CD4-positive, alpha-beta T cell (primary cell): ENCODE data around the gene PIRT. TPM values are rescaled to one million over a fixed set of nuclear protein-coding genes. Genes with fewer than 3 reads are reported as not detected.

Source experiments
- ATAC-seq: fragments of 200-7000 bp; cut with Tn5 transposase; one replicate; pipeline ENCODE4 v1.10.0; 2022; ENCODE audit warnings: mild to moderate bottlenecking; ENCODE audit not compliant: poor library complexity
- CTCF ChIA-PET: fragments of 350-600 bp; sonication (Branson Sonifier 250); formaldehyde crosslinking; loops from one replicate; lab custom pipeline; 2021; ENCODE audit warnings: antibody characterized with exemption, inconsistent platforms; lab: Charles Lee
- POLR2A ChIA-PET: fragments of 350-600 bp; sonication (Branson Sonifier 250); formaldehyde crosslinking; loops from one replicate; lab custom pipeline; 2021; ENCODE audit warnings: antibody characterized with exemption, inconsistent platforms; lab: Charles Lee
- DNase-seq, 14 experiments: peaks; one replicate each; pipeline ENCODE4 v3.0.0-alpha.2; 2013 to 2020; ENCODE audit warnings: mixed read lengths in 2 of 14
- H3K27ac ChIP-seq, 2 donors: one replicate each; pipeline versions ENCODE4 v1.5.1 to v1.7.0; 2013; ENCODE audit warnings: low read length in 2 of 2, low read depth in 1 of 2, mild to moderate bottlenecking in 1 of 2
- H3K27me3 ChIP-seq, 2 experiments: 1 replicate in 1 of 2; 2 replicates in 1 of 2; pipeline versions ENCODE4 v1.6.1 to v1.7.0; 2013; ENCODE audit warnings: low read length in 2 of 2, control low read depth in 1 of 2, mild to moderate bottlenecking in 1 of 2, moderate library complexity in 1 of 2; ENCODE audit not compliant: insufficient read depth in 2 of 2, control insufficient read depth in 1 of 2
- H3K36me3 ChIP-seq: one replicate; pipeline ENCODE4 v1.6.1; 2013; ENCODE audit warnings: low read length, control low read depth; ENCODE audit not compliant: insufficient read depth
- H3K4me1 ChIP-seq: one replicate; pipeline ENCODE4 v1.6.1; 2013; ENCODE audit warnings: low read length, control low read depth; ENCODE audit not compliant: insufficient read depth
- H3K4me3 ChIP-seq: one replicate; pipeline ENCODE4 v1.5.1; 2013; ENCODE audit warnings: mild to moderate bottlenecking, low read length, moderate library complexity
- H3K9me3 ChIP-seq, 2 experiments: 1 replicate in 1 of 2; 2 replicates in 1 of 2; pipeline versions ENCODE4 v1.6.1 to v1.7.0; 2013; ENCODE audit warnings: low read length in 2 of 2, mild to moderate bottlenecking in 2 of 2, control low read depth in 1 of 2, moderate library complexity in 1 of 2; ENCODE audit not compliant: control insufficient read depth in 1 of 2, insufficient read depth in 1 of 2
- H3K27ac Mint-ChIP-seq: one replicate; pipeline ENCODE4 v1.8.0; 2020; ENCODE audit warnings: mixed read lengths
- H3K27me3 Mint-ChIP-seq: one replicate; pipeline ENCODE4 v1.8.0; 2021; ENCODE audit warnings: mixed read lengths
- H3K36me3 Mint-ChIP-seq: one replicate; pipeline ENCODE4 v1.8.0; 2021; ENCODE audit warnings: low read depth, mixed read lengths
- H3K4me1 Mint-ChIP-seq: one replicate; pipeline ENCODE4 v1.8.0; 2021; ENCODE audit warnings: low read depth, mixed read lengths
- H3K4me3 Mint-ChIP-seq: one replicate; pipeline ENCODE4 v1.8.0; 2020; ENCODE audit warnings: mild to moderate bottlenecking, mixed read lengths
- H3K9me3 Mint-ChIP-seq: one replicate; pipeline ENCODE4 v1.8.0; 2020; ENCODE audit warnings: mixed read lengths
- intact Hi-C, 2 experiments: fragments of 100-400 bp; cut with DNase I in 1 of 2; cut with micrococcal nuclease in 1 of 2; formaldehyde crosslinking; loops; one replicate each; pipeline versions ENCODE4 v1.15.1 to v1.9.0; 2023 to 2025; cut with DNase I, micrococcal nuclease
- total RNA-seq, 174 experiments: library from RNA in 2 of 174; stranded (reverse) in 2 of 174; gene quantifications; one replicate each; pipeline ENCODE4 v1.2.3 and lab custom pipeline; 2021 to 2026
- TF ChIP-seq, protein P1 (sequence below): fragments of 200-600 bp; IDR thresholded peaks from one replicate; pipeline ENCODE4 v1.8.0; 2022; ENCODE audit warnings: antibody characterized with exemption, mild to moderate bottlenecking

Gene PIRT
- total RNA-seq, 2 experiments from 2014 or later, result not detected

- Histone ChIP-seq H3K4me1 (no peaks in the 10 kb centered on the region), H3K4me3 (no peak overlapping the region), H3K27ac (no peak overlapping the region), H3K36me3 (no peaks in the 10 kb centered on the region), H3K9me3 (no peaks in the 10 kb centered on the region), H3K27me3 (peaks cover 0 to 2% of the 10 kb centered on the region in 2 experiments)
- Mint-ChIP-seq H3K27me3 (no peaks in the 10 kb centered on the region), H3K9me3 (no peaks in the 10 kb centered on the region), H3K4me3 (no peak overlapping the region), H3K4me1 (no peaks in the 10 kb centered on the region), H3K27ac (no peak overlapping the region), H3K36me3 (no peaks in the 10 kb centered on the region)
- ChIA-PET POLR2A (no interaction called here), CTCF (no interaction called here)
- ATAC-seq (no peak), DNase-seq (no peak)
- TF ChIP-seq, protein P1, sequence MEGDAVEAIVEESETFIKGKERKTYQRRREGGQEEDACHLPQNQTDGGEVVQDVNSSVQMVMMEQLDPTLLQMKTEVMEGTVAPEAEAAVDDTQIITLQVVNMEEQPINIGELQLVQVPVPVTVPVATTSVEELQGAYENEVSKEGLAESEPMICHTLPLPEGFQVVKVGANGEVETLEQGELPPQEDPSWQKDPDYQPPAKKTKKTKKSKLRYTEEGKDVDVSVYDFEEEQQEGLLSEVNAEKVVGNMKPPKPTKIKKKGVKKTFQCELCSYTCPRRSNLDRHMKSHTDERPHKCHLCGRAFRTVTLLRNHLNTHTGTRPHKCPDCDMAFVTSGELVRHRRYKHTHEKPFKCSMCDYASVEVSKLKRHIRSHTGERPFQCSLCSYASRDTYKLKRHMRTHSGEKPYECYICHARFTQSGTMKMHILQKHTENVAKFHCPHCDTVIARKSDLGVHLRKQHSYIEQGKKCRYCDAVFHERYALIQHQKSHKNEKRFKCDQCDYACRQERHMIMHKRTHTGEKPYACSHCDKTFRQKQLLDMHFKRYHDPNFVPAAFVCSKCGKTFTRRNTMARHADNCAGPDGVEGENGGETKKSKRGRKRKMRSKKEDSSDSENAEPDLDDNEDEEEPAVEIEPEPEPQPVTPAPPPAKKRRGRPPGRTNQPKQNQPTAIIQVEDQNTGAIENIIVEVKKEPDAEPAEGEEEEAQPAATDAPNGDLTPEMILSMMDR, result no peak
- intact Hi-C loops, result no loop called here
Measured at GRCh38 chr17:10809605-10810004, 28.3 kb downstream of the PIRT start.

DNA sequence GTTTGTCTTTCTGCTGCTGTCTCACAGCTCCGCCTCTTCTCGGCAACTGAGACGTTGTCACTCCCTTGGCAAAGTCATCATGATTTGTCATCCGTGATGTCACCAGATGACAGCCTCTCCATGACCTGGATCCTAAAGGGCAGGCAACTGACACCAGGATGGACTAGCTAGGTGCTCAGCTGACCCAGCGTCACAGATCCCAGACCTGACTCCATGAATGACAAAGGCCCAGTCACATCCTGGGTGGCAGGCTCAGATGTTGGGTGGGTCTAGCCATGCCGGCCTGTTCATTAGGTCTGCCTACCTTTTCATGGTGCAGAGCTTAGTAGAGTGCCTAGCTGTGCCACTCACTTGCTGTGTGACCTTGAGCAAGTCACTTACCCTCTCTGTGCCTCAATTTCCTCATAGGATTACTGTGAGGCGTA lies 30.2 kb downstream of the PIRT start:
- no peak for ATAC-seq
- Histone ChIP-seq H3K27me3 (peaks cover 0 to 2% of the 10 kb centered on the region in 2 experiments), H3K4me3 (no peak overlapping the region), H3K9me3 (no peaks in the 10 kb centered on the region), H3K36me3 (no peaks in the 10 kb centered on the region), H3K27ac (no peak overlapping the region), H3K4me1 (no peaks in the 10 kb centered on the region)
- ChIA-PET POLR2A (no interaction called here), CTCF (interaction anchor here (0.6 kb wide), 1 partner anchor 139 kb away, joined by 3 read pairs; no protein-coding TSS in a partner anchor)
- Mint-ChIP-seq H3K27me3 (no peaks in the 10 kb centered on the region), H3K27ac (no peak overlapping the region), H3K4me3 (no peak overlapping the region), H3K9me3 (no peaks in the 10 kb centered on the region), H3K4me1 (no peaks in the 10 kb centered on the region), H3K36me3 (no peaks in the 10 kb centered on the region)
- intact Hi-C loops, result no loop called here
- TF ChIP-seq, protein P1, result no peak
- no peak for DNase-seq

DNA sequence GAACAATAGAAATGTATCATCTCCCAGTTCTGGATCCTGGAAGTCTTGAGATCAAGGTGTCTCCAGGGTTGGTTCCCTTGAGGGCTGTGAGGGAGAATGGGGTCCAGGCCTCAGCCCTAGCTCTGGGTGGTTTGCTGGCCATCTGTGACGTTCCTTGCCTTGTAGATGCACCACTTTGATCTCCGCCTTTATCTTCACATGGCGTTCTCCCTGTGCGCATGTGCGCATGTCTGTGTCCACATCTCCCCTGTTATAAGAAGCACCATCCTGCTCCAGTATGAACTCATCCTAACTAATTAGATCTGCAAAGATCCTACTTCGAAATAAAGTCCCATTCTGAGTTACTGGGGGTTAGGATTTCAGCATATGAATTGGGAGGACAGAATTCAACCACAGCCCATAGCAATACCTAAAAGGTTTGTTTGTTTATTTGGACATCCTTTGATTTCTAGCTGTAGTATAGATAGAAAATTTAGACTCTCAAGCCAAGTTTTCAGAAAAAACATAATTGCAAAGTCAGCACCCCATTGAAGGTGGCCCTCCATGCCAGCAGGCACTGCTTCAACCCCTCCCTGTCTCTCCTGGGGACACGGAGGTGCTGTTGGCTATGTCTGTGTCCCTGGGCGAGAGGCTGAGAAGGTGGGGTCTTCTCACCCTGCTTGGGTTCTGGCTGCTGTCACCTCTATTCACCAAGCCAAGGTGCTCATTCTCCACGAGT lies 31.2 kb downstream of the PIRT start:
- no peak overlapping the region for H3K27ac Mint-ChIP-seq
- H3K4me3 ChIP-seq, result no peak overlapping the region
- no peaks in the 10 kb centered on the region for H3K36me3 ChIP-seq
- CTCF ChIA-PET, result no interaction called here
- no peaks in the 10 kb centered on the region for H3K27me3 Mint-ChIP-seq
- H3K27me3 ChIP-seq, result no peaks in the 10 kb centered on the region
- H3K4me3 Mint-ChIP-seq, result no peak overlapping the region
- no peaks in the 10 kb centered on the region for H3K4me1 ChIP-seq
- intact Hi-C loops, result no loop called here
- no peaks in the 10 kb centered on the region for H3K9me3 Mint-ChIP-seq
- TF ChIP-seq, protein P1, result no peak
- H3K36me3 Mint-ChIP-seq, result no peaks in the 10 kb centered on the region
- no peak for DNase-seq
- no peak for ATAC-seq
- H3K27ac ChIP-seq, result no peak overlapping the region
- H3K4me1 Mint-ChIP-seq, result no peaks in the 10 kb centered on the region
- no peaks in the 10 kb centered on the region for H3K9me3 ChIP-seq
- POLR2A ChIA-PET, result no interaction called here
